Activated naive CD4-positive, alpha-beta T cell treated with Interleukin-2 at 50 U/mL for 16 hours (primary cell): ENCODE data around the gene IGFALS.

Experiments used
- DNase-seq: peaks from one replicate; pipeline ENCODE4 v3.0.0-alpha.2; 2020

IGFALS gene

GRCh38 chr16:1741553-1742165 lies 51.8 kb downstream of the IGFALS start:
- DNase-seq, result no peak

DNA sequence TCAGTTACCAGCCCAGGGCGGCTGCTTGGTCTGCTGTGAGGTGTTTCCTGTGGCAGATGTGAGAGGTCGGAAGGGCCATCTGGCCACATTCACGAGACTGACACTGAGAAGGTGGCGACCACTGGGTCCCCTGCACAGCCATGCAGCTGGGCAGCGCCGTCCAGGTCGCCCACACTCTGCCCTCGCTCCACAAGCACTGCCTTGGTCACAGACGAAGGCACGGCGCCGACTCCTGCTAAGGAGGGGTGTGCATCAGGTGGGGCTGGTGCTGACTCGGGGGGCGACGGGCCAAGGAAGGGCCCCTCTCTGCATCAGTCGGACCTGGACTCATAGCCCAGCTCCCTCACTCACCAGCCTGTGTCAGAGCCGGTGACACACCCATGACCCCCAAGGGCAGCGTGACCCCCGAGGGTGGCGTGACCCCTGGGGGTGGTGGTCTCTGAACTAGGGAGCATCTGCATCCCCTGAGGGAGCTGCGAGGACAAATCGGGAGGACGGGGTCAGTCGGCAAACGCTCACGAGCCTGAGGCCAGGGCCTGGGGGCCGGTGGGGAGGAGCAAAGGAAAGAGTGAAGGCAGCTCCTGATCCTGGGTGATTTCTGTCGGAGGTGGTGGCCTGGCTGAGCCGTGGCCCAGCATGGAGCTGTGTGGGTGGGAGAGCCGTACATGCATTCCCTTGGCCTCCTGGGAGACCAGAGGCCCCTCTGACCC lies 52.6 kb downstream of the IGFALS start:
- no peak for DNase-seq
